Measurements from ENCODE around the gene CHRNA10. TPM values are rescaled to one million over a fixed set of nuclear protein-coding genes. Genes with fewer than 3 reads are reported as not detected.

CHRNA10 gene
- 0.23 and 0.72 TPM in 2 replicates for total RNA-seq

GRCh38 chr11:3671334-3672254 is at the start of gene CHRNA10:
CHRNA10 (minus strand) TSS chr11:3671384; CDS start chr11:3671312, 72 bp downstream.

DNA sequence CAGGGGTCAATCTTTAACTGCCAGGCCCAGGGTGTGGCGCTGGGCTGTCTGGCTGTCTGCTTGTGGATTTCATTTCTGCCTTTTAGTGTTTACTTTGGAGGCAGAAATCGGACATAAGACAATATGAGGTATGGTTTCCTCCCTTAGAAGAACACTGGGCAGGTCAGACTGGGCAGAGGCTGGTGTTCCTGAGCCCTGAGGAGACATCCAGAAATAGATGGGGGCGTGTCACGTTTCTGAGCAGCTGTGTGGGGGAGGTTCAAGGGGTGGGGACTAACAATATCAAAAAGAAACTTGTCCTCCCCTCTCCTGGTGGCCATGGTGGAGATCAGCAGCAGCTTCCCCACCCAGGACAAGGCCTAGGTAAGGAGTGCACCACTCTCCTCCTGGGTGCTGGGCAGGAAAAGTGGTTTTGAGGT is 26.4 kb downstream of the CHRNA10 start, which contains the start of gene ART1:
Gene ART1 (plus strand): TSS at position 312 of the 419 bp plus-strand sequence. CDS start 14,086 bp downstream, outside the sequence.

GRCh38 chr11:3641701-3642070 is 29.5 kb downstream of the CHRNA10 start, which contains the start of gene ART5:
ART5 (minus strand) TSS chr11:3641992; CDS start chr11:3641862, 130 bp downstream.

Other genes with a start within 250 kb of the CHRNA10 start
- gene ART5, start 29.4 kb downstream of the CHRNA10 start, total RNA-seq, result not detected in 2 replicates
- not detected in 2 replicates for gene ART1, start 26.3 kb downstream of the CHRNA10 start, total RNA-seq
- 62.1 and 82.1 TPM in 2 replicates for gene NUP98, start 126.2 kb upstream of the CHRNA10 start, total RNA-seq
- gene PGAP2, start 137.2 kb upstream of the CHRNA10 start, total RNA-seq, result 19.4 and 27.5 TPM in 2 replicates
- gene RHOG, start 169.6 kb upstream of the CHRNA10 start, total RNA-seq, result 38.9 and 51.2 TPM in 2 replicates
- gene STIM1, start 184.3 kb upstream of the CHRNA10 start, total RNA-seq, result 18.4 and 20.6 TPM in 2 replicates